ENCODE data around the gene XIRP1. TPM values are rescaled to one million over a fixed set of nuclear protein-coding genes. Genes with fewer than 3 reads are reported as not detected.
A peak's percentile ranks its signal among the peaks of the same experiment; 100 is the strongest.

XIRP1 gene
- total and polyA plus RNA-seq, 7 donors: 0.25 to 1.2 (median 0.62) TPM; not detected in 3

DNA sequence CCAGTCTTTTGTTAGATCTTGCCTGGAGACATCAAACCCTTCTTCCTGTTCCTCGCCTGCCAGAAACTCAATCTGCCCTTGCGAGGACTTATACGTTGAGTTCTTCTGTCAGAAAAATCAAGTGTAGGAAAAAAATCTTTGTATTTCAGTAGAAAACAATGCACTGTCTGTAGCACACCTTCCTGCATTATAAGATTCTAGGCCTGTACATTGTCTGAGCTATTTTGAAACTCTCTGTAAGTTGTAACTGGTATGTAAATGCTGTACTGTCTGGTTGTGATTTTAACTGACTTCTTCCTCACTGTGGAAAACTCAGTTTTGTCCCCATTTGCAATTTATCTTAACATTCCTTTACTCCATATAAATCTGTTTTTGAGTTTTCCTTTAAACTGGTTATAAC is 17.7 kb upstream of the XIRP1 start:
- DNase-seq: no peak
- no peak overlapping the region for H3K4me3 ChIP-seq
- H3K4me1 ChIP-seq: no peaks in the 10 kb centered on the region
- no peaks in the 10 kb centered on the region for H3K36me3 ChIP-seq
- 72 to 95% methylated on average over 3 of the region's 3 CpGs for WGBS, 2 donors
- no peak overlapping the region for H3K27ac ChIP-seq
- no peaks in the 10 kb centered on the region for H3K27me3 ChIP-seq
- intact Hi-C loops (cut with DNase I): no loop called here
- TF ChIP-seq POLR2AphosphoS5 (IDR thresholded peaks at IDR 0.05): no peak
- no peaks in the 10 kb centered on the region for H3K9me3 ChIP-seq

DNA sequence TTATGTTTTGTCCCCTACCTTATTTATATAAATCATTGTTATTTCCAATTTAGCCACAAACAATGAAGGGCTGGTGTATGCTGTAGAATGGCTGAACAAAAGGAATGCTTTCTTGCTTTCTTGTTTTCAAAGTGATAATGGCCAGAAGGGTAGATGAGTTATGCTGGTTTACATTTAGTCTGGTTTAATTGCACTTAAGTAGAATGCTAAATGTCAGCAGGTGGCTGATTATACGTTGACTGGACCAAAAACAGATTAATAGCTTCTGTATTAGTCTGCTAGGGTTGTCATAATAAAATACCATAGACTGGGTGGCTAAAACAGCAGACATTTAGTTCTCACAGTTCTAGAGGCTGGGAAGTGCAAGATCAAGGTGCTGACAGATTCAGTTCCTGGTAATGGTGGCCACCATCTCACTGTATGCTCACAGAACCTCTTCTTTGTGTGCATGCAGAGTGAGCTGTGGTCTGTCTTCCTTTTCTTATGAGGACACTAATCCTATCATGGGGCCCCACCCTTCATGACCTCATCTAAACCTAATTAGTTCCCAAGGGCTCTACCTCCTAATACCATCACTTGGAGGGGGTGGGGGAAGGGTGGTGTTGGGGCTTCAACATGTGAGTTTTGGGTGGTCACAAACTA is 17.1 kb upstream of the XIRP1 start:
- no peaks in the 10 kb centered on the region for H3K36me3 ChIP-seq
- intact Hi-C loops (cut with DNase I): loop anchor here (5.0 kb wide), 1 partner anchor 83 kb away; no protein-coding TSS in a partner anchor
- no peak for DNase-seq
- H3K4me1 ChIP-seq: no peaks in the 10 kb centered on the region
- TF ChIP-seq CTCF (IDR thresholded peaks at IDR 0.05): no peak
- TF ChIP-seq POLR2AphosphoS5 (IDR thresholded peaks at IDR 0.05): peak in 3 of 4 donors; percentile 9 to 53 (median 21)
- no peak for TF ChIP-seq EP300 (IDR thresholded peaks at IDR 0.05)
- TF ChIP-seq POLR2A (IDR thresholded peaks at IDR 0.05): no peak
- no peaks in the 10 kb centered on the region for H3K27me3 ChIP-seq
- no peak overlapping the region for H3K4me3 ChIP-seq
- no peak overlapping the region for H3K27ac ChIP-seq
- no peaks in the 10 kb centered on the region for H3K9me3 ChIP-seq
- 79 to 89% methylated on average over 1 of the region's 1 CpG for WGBS, 2 donors

DNA sequence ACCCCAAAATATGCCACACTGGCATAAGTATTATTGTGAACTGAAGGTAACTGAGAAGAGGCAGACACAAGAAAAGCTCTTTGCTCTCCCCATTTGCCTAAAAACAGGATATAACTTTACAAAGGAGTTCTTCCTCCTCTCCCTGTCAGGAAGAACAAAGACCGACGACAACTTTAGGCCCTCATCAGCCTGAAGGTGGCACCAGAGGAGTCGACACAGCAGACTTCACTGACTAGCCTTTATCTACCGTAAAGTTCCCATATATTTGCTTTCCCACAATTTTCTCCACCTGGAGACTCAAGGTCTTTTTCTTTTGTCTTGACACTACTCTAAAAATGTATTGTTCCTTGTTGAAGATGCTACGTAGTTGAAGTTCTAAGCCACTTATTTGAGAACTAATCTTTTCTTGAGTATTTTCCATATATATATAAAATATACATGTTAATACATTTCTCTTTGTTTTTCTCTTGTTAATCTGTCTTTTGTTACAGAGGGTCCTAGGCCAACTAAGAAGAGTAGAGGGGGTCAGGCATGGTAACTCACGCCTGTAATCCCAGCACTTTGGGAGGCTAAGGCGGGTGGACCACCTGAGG is 16.2 kb upstream of the XIRP1 start:
- Histone ChIP-seq H3K36me3 (no peaks in the 10 kb centered on the region), H3K27me3 (no peaks in the 10 kb centered on the region), H3K4me1 (no peaks in the 10 kb centered on the region), H3K4me3 (no peak overlapping the region), H3K27ac (no peak overlapping the region), H3K9me3 (no peaks in the 10 kb centered on the region)
- 32 to 39% methylated on average over 7 of the region's 7 CpGs for WGBS, 2 donors
- TF ChIP-seq POLR2AphosphoS5 (IDR thresholded peaks at IDR 0.05) (no peak), CTCF (IDR thresholded peaks at IDR 0.05) (peak in 2 of 4 experiments; percentile 37 to 42), EP300 (IDR thresholded peaks at IDR 0.05) (no peak), POLR2A (IDR thresholded peaks at IDR 0.05) (no peak)
- DNase-seq: no peak
- intact Hi-C loops (cut with DNase I): loop anchor here (5.0 kb wide), 1 partner anchor 84 kb away; no protein-coding TSS in a partner anchor

GRCh38 chr3:39207361-39208186 is 15.2 kb upstream of the XIRP1 start:
- H3K36me3 ChIP-seq: no peaks in the 10 kb centered on the region
- H3K27ac ChIP-seq: no peak overlapping the region
- no peak for DNase-seq
- no peaks in the 10 kb centered on the region for H3K4me1 ChIP-seq
- TF ChIP-seq POLR2AphosphoS5 (IDR thresholded peaks at IDR 0.05): no peak
- TF ChIP-seq POLR2A (IDR thresholded peaks at IDR 0.05): no peak
- no peak for TF ChIP-seq CTCF (IDR thresholded peaks at IDR 0.05)
- no peak for TF ChIP-seq EP300 (IDR thresholded peaks at IDR 0.05)
- intact Hi-C loops (cut with DNase I): loop anchor here (5.0 kb wide), 1 partner anchor 85 kb away; no protein-coding TSS in a partner anchor
- no peak overlapping the region for H3K4me3 ChIP-seq
- H3K27me3 ChIP-seq: no peaks in the 10 kb centered on the region
- no peaks in the 10 kb centered on the region for H3K9me3 ChIP-seq
- 69 to 70% methylated on average over 5 of the region's 5 CpGs for WGBS, 2 donors
